ENCODE results near the gene UMODL1.
A peak's percentile ranks its signal among the peaks of the same experiment; 100 is the strongest.

UMODL1 gene

GRCh38 chr21:42038826-42039425 is 32.2 kb upstream of the UMODL1 start:
- DNase-seq, result peak; percentile 35

DNA sequence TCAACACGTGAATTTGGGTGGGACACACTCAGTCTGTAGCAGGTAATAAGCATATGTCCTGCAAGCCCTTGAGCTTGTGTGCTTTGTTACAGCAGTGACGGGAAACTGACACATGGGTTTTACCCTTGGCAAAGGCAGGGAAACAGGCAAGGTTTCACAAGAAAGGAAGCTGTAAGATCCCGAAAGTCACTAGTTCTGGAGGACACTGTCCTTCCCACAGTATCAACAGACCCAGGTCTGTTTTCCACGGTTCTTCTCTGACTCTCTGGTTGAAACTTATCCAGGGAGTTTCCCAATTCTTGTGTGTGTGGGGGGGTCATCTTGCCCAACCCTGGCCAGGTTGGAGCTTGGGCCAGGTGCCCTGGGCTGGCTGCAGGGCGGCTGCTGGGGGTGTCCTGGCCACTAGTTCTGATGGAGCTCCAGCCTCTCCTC is 31.6 kb upstream of the UMODL1 start:
- peak; percentile 17 for DNase-seq

- peak; percentile 90 for DNase-seq
Observed at GRCh38 chr21:42039911-42040351, 31.2 kb upstream of the UMODL1 start.

- DNase-seq, result peak; percentile 100
Observed at GRCh38 chr21:42040411-42041180, 30.5 kb upstream of the UMODL1 start.

DNA sequence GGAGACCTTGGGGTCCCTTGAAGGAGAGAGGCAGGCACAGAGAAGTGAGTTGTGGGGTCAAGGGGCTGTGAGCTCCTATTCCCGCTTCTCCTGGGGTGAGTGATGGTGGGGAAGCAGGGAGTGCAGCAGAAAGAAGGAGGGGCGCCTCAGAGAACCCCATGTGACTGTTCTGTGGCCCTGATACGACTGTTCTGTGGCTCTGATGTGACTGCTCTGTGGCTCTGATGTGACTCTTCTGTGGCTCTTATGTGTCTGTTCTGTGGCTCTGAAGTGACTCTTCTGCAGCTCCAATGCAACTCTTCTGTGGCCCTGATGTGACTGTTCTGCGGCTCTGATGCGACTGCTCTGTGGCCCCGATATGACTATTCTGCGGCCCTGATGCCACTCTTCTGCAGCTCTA is 29.9 kb upstream of the UMODL1 start:
- DNase-seq, result no peak

GRCh38 chr21:42041711-42042110 is 29.4 kb upstream of the UMODL1 start:
- DNase-seq, result peak; percentile 23

DNA sequence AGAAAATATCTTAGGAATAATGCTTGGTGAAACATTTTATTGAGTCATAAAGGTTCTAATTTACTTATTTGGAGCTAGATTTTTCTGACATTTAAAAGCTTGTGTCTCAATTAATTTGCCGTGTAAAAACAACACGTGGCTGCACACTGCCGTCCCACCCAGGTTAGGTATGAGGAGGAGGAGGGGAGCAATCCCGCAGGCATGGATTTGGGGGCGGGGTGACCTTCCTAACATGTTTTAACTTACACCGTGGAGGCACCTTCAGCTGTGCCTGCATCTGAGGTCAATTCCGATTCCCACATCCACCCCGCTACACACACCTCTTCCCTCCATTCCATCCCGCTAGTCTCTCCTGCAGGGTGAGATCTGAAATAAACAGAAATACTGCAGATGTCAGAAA is 28.5 kb upstream of the UMODL1 start:
- no peak for DNase-seq

GRCh38 chr21:42043201-42043895 is 27.8 kb upstream of the UMODL1 start:
- DNase-seq, result no peak

DNA sequence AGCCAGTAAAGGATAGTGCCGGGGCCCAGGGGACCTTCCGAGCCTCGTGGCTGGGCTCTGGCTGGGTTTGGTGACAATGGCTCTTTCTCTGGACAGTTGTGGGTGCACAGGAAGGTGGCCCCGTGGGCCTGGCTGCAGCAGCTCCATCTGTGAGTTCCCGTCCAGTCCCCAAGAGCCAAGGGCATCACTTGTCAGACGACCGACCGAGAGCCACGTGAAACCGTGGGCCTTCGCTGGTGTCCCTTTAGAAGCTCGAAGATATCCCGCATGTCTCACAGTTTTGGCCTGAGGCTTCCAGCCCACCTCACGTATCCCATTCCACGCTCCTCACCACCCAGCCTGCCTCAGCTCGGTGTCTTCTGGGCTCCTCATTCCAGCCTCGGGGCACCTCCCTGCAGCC is 27.2 kb upstream of the UMODL1 start:
- DNase-seq, result no peak

- no peak for DNase-seq
Observed at GRCh38 chr21:42044871-42045495, 26.1 kb upstream of the UMODL1 start.

- DNase-seq, result peak; percentile 97
Observed at GRCh38 chr21:42047821-42048613, 23.1 kb upstream of the UMODL1 start.

DNA sequence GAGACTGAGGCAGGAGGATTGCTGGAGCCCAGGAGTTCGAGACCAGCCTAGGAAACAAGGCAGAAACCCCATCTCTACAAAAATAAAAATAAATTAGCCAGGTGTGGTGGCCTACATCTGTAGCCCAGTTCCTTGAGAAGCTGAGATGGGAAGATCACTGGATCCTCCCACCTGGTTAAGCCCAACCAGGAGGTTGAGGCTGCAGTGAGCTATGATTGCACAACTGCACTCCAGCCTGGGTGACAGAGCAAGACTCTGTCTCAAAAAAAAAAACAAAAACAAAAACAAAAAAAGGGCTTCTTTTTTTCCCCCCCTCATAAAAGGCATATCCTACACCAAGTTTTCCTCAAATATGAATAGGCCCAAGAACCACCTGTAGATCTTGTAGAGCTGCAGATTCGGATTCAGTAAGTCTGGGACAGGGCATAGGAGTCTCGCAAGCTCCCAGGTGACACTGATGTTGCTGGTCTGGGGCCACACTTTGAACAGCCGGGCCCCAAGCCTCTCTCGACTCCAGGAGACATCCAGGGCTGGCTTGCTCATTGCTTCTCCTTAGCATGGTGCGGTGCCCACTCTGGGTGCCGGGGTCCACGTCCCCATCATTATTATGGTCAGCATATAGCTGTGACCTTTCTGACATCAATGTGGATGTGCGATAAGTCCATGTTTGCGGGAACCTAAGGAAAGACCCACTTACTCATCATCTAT is 22.1 kb upstream of the UMODL1 start:
- no peak for DNase-seq

GRCh38 chr21:42049578-42050430 is 21.3 kb upstream of the UMODL1 start:
- no peak for DNase-seq

DNA sequence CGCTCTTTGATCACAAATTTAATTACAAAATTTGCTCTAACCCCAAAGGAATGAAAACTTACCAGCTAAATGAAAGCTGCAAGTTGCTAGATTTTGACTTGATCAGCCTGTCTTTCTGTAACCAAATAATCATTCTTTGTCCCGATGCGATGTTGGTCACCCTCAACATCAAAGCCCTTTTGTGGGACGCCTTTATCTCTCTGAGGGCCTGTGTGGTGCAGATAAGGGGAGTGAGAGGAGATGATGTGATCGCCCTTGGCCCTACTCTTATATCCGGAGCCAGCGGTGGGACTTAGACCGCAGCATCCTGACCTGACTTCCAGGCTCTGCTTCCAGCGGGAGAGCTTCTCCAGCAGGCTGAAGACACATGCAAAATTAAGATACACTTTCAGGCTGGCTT is 19.3 kb upstream of the UMODL1 start:
- no peak for DNase-seq

DNA sequence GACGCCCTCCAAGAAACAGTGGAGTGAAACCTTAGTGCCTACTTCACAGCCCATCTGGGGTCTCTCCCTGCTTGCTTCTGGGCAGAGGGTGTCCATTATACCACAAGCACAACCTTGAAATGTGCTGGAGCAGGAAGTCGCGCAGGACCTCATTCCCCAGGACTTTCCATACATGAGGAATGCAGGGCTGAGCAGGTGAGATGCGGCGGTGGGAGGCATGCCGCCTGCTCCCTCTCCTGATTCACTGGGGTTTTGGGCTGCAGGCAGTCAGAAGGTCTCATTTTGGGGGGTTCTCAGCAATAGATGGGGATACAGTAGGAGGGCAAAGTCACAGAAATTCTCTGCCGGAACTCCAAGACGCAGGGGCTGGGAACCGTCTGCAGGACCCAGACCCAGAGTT is 15.7 kb upstream of the UMODL1 start:
- DNase-seq, result no peak

DNA sequence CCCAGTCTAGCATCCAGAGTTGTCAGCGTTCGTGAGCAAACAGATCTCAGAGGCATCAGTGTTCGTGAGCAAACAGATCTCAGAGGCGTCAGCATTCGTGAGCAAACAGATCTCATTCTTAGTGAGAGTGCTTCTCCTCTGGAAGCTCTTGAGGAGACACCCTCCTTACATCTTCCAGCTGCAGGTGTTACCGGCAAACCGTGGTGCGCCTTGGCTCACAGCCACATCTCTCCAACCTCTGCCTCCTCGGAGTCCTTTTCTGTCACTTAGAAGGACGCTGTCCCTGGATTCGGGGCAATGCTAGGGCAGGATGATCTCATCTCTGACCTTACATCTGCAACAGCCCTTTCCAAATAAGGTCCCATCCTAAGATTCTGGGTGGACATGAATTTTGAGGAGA is 14.6 kb upstream of the UMODL1 start:
- DNase-seq, result no peak

DNA sequence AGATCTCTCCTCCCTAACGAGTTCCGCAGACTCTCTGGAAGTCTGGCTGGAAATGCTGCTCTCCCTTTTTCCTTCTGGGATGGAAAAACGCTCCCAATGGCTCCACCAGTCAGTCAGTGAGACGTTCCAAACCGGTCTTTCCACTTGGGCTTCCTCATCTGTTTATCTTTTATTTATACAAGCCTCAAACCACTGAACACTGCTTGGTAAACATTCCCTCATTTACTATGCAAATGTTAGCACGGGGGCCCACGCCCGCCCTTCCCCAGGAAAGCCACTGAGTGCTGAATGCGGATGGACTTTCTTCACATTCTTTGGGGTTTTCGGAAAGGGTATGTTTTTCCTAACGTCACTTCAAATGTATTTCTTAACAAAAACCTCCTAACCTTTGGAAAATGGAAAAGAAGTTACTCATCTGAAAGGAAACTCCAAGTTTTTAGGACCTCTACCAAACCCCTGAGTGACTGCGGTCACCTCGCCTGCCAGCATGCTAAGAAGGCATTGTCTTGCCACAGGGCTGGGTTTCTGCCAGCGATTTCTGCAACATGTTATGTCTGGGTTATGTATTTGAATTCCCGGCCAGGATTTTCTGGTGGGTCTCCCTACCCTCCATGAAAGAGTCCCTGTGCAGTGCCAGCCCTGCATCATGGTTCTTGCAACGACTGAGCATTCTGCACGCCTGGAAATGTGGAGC is 14.0 kb upstream of the UMODL1 start:
- DNase-seq, result peak; percentile 91

DNA sequence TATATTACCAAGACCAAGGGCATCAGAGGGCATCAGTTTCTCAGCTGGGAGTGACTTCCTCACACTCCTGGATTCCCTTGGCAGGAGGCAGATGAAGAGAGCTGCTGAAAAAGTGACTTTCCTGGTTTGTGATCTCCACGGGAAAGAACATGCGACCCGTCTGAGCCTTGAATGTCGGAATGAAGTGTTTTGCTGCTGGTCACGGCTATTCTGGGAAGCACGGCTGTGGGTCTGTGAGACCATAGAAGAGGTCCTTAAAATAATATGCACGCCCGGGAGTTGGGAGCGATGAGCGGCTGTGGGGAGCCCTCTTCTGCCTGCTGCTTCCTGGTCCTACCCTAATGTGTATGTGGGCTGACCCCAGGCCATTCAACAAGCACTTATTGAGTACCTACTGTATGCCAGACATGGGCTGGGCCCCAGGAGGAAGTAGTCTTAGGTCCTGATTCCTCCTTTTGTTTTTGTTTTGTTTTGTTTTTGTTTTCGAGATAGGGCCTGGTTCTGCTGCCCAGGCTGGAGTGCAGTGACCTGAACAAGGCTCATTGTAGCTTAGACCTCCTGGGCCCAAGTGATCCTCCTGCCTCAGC is 13.2 kb upstream of the UMODL1 start:
- no peak for DNase-seq

DNA sequence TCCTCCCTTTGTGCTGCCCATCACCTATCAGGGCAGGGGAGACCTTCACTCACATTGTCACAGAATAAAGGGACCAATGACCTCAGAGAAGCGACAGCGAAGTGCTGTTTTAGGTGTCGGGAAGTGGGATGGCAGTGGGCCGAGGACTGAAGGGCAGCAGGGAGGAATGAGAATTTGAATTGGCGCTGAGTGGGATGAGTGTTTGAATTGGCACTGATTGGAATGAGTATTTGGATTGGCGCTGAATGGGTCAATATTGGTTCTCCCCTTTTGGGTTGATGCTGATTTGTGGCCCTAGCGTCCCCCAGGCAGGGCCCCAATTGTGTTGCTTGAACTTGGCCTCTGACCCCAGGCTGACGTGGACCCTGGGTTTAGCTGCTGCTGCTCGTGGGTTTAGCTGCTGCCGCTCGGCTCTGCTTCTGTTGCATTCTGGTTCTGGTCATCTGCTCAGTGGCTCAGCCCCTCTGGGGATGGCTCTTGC is 12.4 kb upstream of the UMODL1 start:
- DNase-seq, result no peak

- no peak for DNase-seq
Observed at GRCh38 chr21:42059141-42059540, 12.0 kb upstream of the UMODL1 start.
